Lung (tissue), 12 donors: ENCODE data around the gene ZNF197. TPM values are rescaled to one million over a fixed set of nuclear protein-coding genes. Genes with fewer than 3 reads are reported as not detected.
"Not testable (repeated sequence)": the region's sequence is repeated elsewhere in the genome, so short reads cannot be mapped to it uniquely, and the experiment has no call there.

ENCODE experiments used
- ATAC-seq: fragments of 200-7000 bp; cut with Tn5 transposase; one replicate; pipeline ENCODE4 v1.9.1; 2020; ENCODE audit warnings: moderate number of reproducible peaks; ENCODE audit not compliant: insufficient read depth, low FRiP score
- DNase-seq, 3 donors: peaks; one replicate each; pipeline ENCODE4 v3.0.0-alpha.2; 2013 to 2017
- H3K27ac ChIP-seq, 2 donors: one replicate each; pipeline ENCODE4 v1.5.1; 2013; ENCODE audit warnings: mild to moderate bottlenecking in 2 of 2, moderate library complexity in 2 of 2, control low read depth in 1 of 2, inconsistent platforms in 1 of 2, low read depth in 1 of 2, low read length in 1 of 2
- H3K27me3 ChIP-seq, 3 donors: one replicate each; pipeline ENCODE4 v1.5.1; 2013; ENCODE audit warnings: low read length in 2 of 3; ENCODE audit not compliant: control insufficient read depth in 3 of 3, insufficient read depth in 3 of 3
- H3K36me3 ChIP-seq, 4 donors: one replicate each; pipeline ENCODE4 v1.5.1; 2013; ENCODE audit warnings: low read length in 4 of 4, mild to moderate bottlenecking in 1 of 4, moderate library complexity in 1 of 4; ENCODE audit not compliant: control insufficient read depth in 4 of 4, insufficient read depth in 4 of 4
- H3K4me1 ChIP-seq, 5 donors: one replicate each; pipeline ENCODE4 v1.5.1; 2013; ENCODE audit warnings: low read length in 5 of 5, mild to moderate bottlenecking in 2 of 5, moderate library complexity in 1 of 5; ENCODE audit not compliant: control insufficient read depth in 5 of 5, insufficient read depth in 5 of 5
- H3K4me3 ChIP-seq: one replicate; pipeline ENCODE4 v1.5.1; 2013; ENCODE audit warnings: mild to moderate bottlenecking, control low read depth, moderate library complexity
- H3K9ac ChIP-seq, 2 donors: one replicate each; pipeline ENCODE4 v1.5.1; 2013; ENCODE audit warnings: low read length in 2 of 2, control low read depth in 1 of 2; ENCODE audit not compliant: insufficient read depth in 1 of 2
- H3K9me3 ChIP-seq, 4 donors: one replicate each; pipeline ENCODE4 v1.5.1; 2013; ENCODE audit warnings: low read length in 3 of 4, mild to moderate bottlenecking in 1 of 4, moderate library complexity in 1 of 4; ENCODE audit not compliant: control insufficient read depth in 4 of 4, insufficient read depth in 3 of 4
- CTCF ChIP-seq: IDR thresholded peaks from 2 replicates; pipeline ENCODE4 v1.5.1; 2012; ENCODE audit warnings: mild to moderate bottlenecking; ENCODE audit errors: control extremely low read depth, extremely low read depth
- WGBS, 2 donors: extraction: QIAGEN DNeasy Blood & Tissue Kit; methylation state at CpG; one replicate each; pipeline ENCODE4 v1.1.7; 2013; 5-methylcytosine and 5-hydroxymethylcytosine counted together
- polyA plus RNA-seq, 2 donors: library from polyadenylated mRNA; stranded (reverse); fragments of 200-250 nt; gene quantifications; one replicate each; pipeline ENCODE4 v1.2.1, GENCODE V29; 2013
- total RNA-seq, 2 donors: library from RNA; depleted of rRNA in 1 of 2; stranded (reverse); fragments of >200 nt in 1 of 2; gene quantifications; one replicate each; pipeline ENCODE4 v1.2.1, GENCODE V29; 2014 to 2021
- donor health status: control.
- donor health status: control.
- donor health status: Bipolar disorder and iron deficiency.
- donor health status: healthy.
- donor health status: DM: yes; HTN: yes; CAD: no.

Gene ZNF197
- total and polyA plus RNA-seq, 4 donors = 5.3 to 30.0 (median 9.2) TPM

DNA sequence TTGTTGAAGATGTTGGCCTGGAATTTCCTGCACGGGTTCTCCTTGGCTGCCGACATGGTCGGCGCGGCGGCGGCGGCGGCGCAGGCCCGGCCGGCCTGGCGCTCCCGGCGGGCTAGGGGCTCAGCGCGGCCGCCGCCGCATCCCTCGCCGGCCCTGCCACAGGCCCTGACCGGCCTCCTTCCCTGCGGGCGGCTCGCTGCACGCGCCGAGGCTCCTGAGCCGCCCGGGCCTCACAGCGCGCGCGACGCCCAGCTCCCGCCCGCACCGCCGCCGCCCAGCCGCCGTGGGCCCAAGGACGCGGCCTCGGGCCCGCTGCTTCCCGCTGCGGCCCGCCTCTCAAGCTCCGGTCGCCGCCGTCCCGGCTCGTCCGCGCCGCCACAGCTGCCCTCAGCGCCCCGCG lies 43.9 kb upstream of the ZNF197 start:
- not testable (repeated sequence) for H3K36me3 ChIP-seq, H3K9ac ChIP-seq, ATAC-seq, H3K4me3 ChIP-seq, H3K27me3 ChIP-seq, DNase-seq, H3K27ac ChIP-seq
- 40 to 43% methylated on average over 45 to 62 of the region's 62 CpGs for WGBS, 2 donors
- Histone ChIP-seq H3K9me3 (peaks cover 0 to 14% (median 0%) of the 10 kb centered on the region in 4 donors), H3K4me1 (peaks cover 0 to 28% (median 6%) of the 10 kb centered on the region in 5 donors)

DNA sequence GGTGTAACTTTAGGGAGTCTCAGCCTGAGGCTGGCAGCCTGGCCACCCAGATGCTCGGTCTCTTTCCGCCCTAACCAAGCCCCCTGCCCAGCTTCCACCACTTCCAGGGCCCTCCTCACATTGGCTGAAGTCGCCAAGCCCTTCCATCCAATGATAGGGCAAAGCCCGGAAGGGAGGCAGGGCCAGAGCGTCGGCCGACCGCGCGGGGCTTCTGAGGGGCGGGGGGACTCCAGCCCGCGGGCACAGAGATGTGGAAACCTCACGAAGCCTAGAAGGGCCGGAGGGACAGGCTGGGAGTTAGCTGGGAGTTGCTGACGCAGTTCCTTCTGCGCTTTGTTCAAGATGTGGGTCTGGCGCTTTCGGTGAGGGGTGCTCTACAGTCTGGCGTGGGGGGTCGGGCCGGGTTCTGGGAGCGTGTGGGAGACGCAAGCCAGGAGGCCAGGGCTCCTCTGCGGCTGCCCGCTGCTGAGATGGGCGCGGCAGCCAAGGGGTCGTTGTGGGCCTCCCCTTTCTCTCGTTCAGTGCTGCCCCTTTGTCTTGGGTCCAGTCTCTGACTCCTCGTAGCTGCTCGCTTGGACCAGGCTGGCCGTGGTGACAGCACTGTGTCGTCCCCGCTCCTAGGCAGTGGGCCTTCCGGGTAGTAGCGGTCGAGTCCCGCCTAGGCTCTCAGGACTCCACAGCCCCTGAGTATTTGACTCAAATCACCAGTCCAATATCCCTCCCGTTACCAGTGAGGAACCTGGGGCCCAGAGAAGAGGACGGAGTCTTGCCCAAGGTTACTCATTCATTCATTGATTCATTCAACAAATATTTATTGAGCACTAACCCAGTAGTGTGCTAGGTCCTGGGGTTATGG lies 40.0 kb upstream of the ZNF197 start, which contains the start of gene ZNF660:
ZNF660 (plus strand) TSS at position 319 of the 856 bp plus-strand sequence. CDS start 9,230 bp downstream, outside the sequence.
- H3K9ac ChIP-seq = peak within 1 kb of the TSS; percentile 92 to 98

DNA sequence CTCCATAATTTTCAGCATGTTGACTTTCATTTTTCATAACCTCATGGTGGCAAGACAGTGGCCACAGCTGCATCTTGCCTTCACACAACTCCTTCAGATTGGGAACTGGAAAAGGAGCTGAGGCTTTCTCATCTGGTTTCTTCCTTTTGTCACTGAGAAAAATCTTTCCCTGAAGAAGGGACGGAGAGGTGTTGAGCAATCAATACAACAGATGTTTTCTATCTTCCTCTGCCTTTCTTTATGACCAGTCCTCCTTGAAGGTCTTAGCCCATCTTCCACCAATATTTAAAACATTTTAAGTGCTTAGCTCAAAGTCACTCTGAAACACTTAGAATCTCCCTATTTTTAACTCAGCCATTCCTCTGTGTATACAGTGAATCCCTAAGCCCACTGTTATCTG lies 28.2 kb upstream of the ZNF197 start:
- WGBS, 2 donors = 27 to 73% methylated on average over 1 of the region's 1 CpG
- Histone ChIP-seq H3K27ac (no peak overlapping the region), H3K9ac (no peak overlapping the region), H3K27me3 (no peaks in the 10 kb centered on the region), H3K9me3 (peaks cover 5 to 43% (median 19%) of the 10 kb centered on the region in 4 donors), H3K4me1 (no peaks in the 10 kb centered on the region), H3K4me3 (no peak overlapping the region), H3K36me3 (peaks cover 0 to 54% (median 26%) of the 10 kb centered on the region in 4 donors)
- TF ChIP-seq CTCF = no peak
- ATAC-seq (no peak), DNase-seq (peak in 2 of 3 donors; percentile 71 to 84)

More for the DNA sequence above, 40.0 kb upstream of the ZNF197 start, which contains the start of gene ZNF660:
- Histone ChIP-seq H3K4me3 (peak within 1 kb of the TSS; percentile 51), H3K36me3 (peaks cover 0 to 41% (median 20%) of the 10 kb centered on the region in 4 donors), H3K9me3 (peaks cover 0 to 8% (median 2%) of the 10 kb centered on the region in 4 donors), H3K4me1 (peaks cover 0 to 20% (median 6%) of the 10 kb centered on the region in 5 donors), H3K27ac (peak within 1 kb of the TSS; percentile 21 to 61), H3K27me3 (peaks cover 0 to 10% (median 0%) of the 10 kb centered on the region in 3 donors)
- DNase-seq (peak; percentile 93 to 97 (median 97)), ATAC-seq (peak; percentile 91)
- TF ChIP-seq CTCF = no peak
- 1 to 3% methylated on average over 41 of the region's 41 CpGs for WGBS, 2 donors

DNA sequence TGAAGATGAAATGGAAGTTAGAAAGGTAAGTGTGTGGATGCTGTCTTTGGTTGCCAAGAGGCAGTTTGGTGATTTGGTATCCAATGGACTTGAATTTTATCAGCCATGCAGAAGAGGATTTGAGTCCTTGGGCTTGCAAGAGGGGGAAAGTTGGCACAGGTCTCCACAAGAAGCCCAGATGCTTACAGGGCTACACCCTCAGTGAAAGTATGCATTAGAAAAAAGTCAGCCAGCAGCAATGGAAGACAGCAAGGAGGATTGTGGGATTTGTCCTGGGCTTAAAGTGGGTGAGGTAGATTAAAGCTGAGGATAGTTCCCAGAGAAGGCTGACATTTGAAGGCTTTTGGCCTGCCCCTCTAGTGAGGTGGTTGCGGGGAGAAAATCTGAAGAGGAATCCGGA lies 23.1 kb upstream of the ZNF197 start:
- ATAC-seq (no peak), DNase-seq (no peak)
- Histone ChIP-seq H3K27me3 (no peaks in the 10 kb centered on the region), H3K9ac (no peak overlapping the region), H3K9me3 (peaks cover 0 to 18% (median 6%) of the 10 kb centered on the region in 4 donors), H3K27ac (no peak overlapping the region), H3K4me1 (no peaks in the 10 kb centered on the region), H3K36me3 (peaks cover 1 to 27% (median 9%) of the 10 kb centered on the region in 4 donors), H3K4me3 (no peak overlapping the region)
- WGBS, 2 donors = 97 to 99% methylated on average over 2 of the region's 2 CpGs
- no peak for TF ChIP-seq CTCF
